Measurements from ENCODE around the gene DEXI.
A peak's percentile ranks its signal among the peaks of the same experiment; 100 is the strongest.
"Not testable (repeated sequence)": the region's sequence is repeated elsewhere in the genome, so short reads cannot be mapped to it uniquely, and the experiment has no call there.

The DEXI gene

GRCh38 chr16:10967986-10968385, 25.7 kb upstream of the DEXI start:
- no peak for DNase-seq

- DNase-seq = not testable (repeated sequence)
Measured at GRCh38 chr16:10966559-10966958, 24.3 kb upstream of the DEXI start.

- DNase-seq = no peak
Measured at GRCh38 chr16:10966129-10966528, 23.9 kb upstream of the DEXI start.

GRCh38 chr16:10965440-10966061, 23.3 kb upstream of the DEXI start:
- no peak for DNase-seq

- DNase-seq = no peak
Measured at GRCh38 chr16:10964891-10965326, 22.6 kb upstream of the DEXI start.

- DNase-seq = peak; percentile 92
Measured at GRCh38 chr16:10964039-10964890, 22.0 kb upstream of the DEXI start.

GRCh38 chr16:10961231-10961630, 19.0 kb upstream of the DEXI start:
- no peak for DNase-seq

GRCh38 chr16:10959161-10959560, 16.9 kb upstream of the DEXI start:
- no peak for DNase-seq

- DNase-seq = no peak
Measured at GRCh38 chr16:10957771-10958482, 15.7 kb upstream of the DEXI start.

- no peak for DNase-seq
Measured at GRCh38 chr16:10954903-10955302, 12.6 kb upstream of the DEXI start.

GRCh38 chr16:10951026-10951425, 8.8 kb upstream of the DEXI start:
- DNase-seq = no peak

- DNase-seq = no peak
Measured at GRCh38 chr16:10950393-10950792, 8.1 kb upstream of the DEXI start.

- no peak for DNase-seq
Measured at GRCh38 chr16:10949424-10949970, 7.2 kb upstream of the DEXI start.

GRCh38 chr16:10947211-10947787, 5.0 kb upstream of the DEXI start:
- DNase-seq = no peak

- DNase-seq = no peak
Measured at GRCh38 chr16:10946308-10946707, 4.0 kb upstream of the DEXI start.

GRCh38 chr16:10945065-10945787, 3.0 kb upstream of the DEXI start:
- DNase-seq = no peak

GRCh38 chr16:10944249-10945064, 2.2 kb upstream of the DEXI start, which contains the start of gene CLEC16A:
CLEC16A (plus strand) TSS chr16:10944564; CDS start chr16:10944718, 154 bp downstream.
- DNase-seq = peak; percentile 98

- DNase-seq = no peak
Measured at GRCh38 chr16:10943064-10943353, 741 bp upstream of the DEXI start.

- not testable (repeated sequence) for DNase-seq
Measured at GRCh38 chr16:10941935-10942351, 325 bp downstream of the DEXI start.

- peak; percentile 70 for DNase-seq
Measured at GRCh38 chr16:10941127-10941933, 938 bp downstream of the DEXI start.

Data from activated CD8-positive, alpha-beta memory T cell treated with anti-CD3 and anti-CD28 coated beads for 24 hours (primary cell).